HepG2 (cell line): ENCODE data around the gene ITGAX. TPM values are rescaled to one million over a fixed set of nuclear protein-coding genes. Genes with fewer than 3 reads are reported as not detected.

Source experiments
- ATAC-seq: fragments of 200-7000 bp; cut with Tn5 transposase; 3 replicates; pipeline ENCODE4 v1.9.1; 2020; ENCODE audit warnings: mild to moderate bottlenecking, moderate library complexity
- BruUV-seq: library from RNA; stranded (reverse); fragments of 400-500 nt; replicated peaks from 2 replicates; lab custom pipeline; 2021; lab: Mats Ljungman, UMichigan
- CTCF ChIA-PET: fragments of 300-600 bp; formaldehyde crosslinking; extraction: SDS; loops from one replicate; lab custom pipeline; 2021; ENCODE audit warnings: low total read pairs, inconsistent platforms, low intra/inter-chr PET ratio; lab: Yijun Ruan, JAX
- POLR2A ChIA-PET: fragments of 350-600 bp; sonication (Branson Sonifier 250); formaldehyde crosslinking; loops from one replicate; lab custom pipeline; 2020; ENCODE audit warnings: antibody characterized with exemption, inconsistent platforms; lab: Yijun Ruan, JAX
- DNase-seq: peaks from one replicate; pipeline ENCODE4 v3.0.0-alpha.2; 2015; ENCODE audit warnings: low spot score
- FAIRE-seq: peaks from 3 replicates; lab custom pipeline; 2011; peaks lifted over from hg19 to GRCh38; lab: Jason Lieb, UNC
- H2AFZ ChIP-seq: one replicate; pipeline ENCODE4 v1.6.1; 2011; ENCODE audit warnings: low read length, inconsistent platforms
- H3K27ac ChIP-seq: fragments of 300-600 bp; 3 replicates; pipeline ENCODE4 v1.8.0; 2011; ENCODE audit warnings: mixed run types, mild to moderate bottlenecking, mixed read lengths, low read length, inconsistent platforms; ENCODE audit not compliant: insufficient read depth; ENCODE audit errors: extremely low read length
- H3K27me3 ChIP-seq, 2 experiments: fragments of 200-600 bp in 1 of 2; 2 replicates in 1 of 2; 3 replicates in 1 of 2; pipeline versions ENCODE4 v1.6.0 to v1.8.0; 2011; ENCODE audit warnings: low read length in 2 of 2, mild to moderate bottlenecking in 2 of 2, moderate library complexity in 2 of 2, inconsistent platforms in 1 of 2; ENCODE audit not compliant: insufficient read depth in 2 of 2, control insufficient read depth in 1 of 2
- H3K36me3 ChIP-seq, 2 experiments: fragments of 200-600 bp in 1 of 2; replicated peaks in 1 of 2; 2 replicates in 1 of 2; 3 replicates in 1 of 2; pipeline versions ENCODE4 v1.5.1 to v1.8.0; 2011; ENCODE audit warnings: low read length in 2 of 2, inconsistent platforms in 1 of 2; ENCODE audit not compliant: insufficient read depth in 2 of 2, control insufficient read depth in 1 of 2
- H3K4me1 ChIP-seq: 2 replicates; pipeline ENCODE4 v1.5.1; 2012; ENCODE audit warnings: low read length, inconsistent platforms; ENCODE audit not compliant: insufficient read depth
- H3K4me2 ChIP-seq: 2 replicates; pipeline ENCODE4 v1.6.0; 2011; ENCODE audit warnings: low read depth, low read length, inconsistent platforms
- H3K4me3 ChIP-seq, 3 experiments: fragments of 200-600 bp in 1 of 3; sonication (generic), shearing (Covaris generic) in 1 of 3; replicated peaks in 1 of 3; 2 replicates each; pipeline ENCODE4 v1.5.1; 2011 to 2016; ENCODE audit warnings: low read length in 3 of 3, inconsistent platforms in 2 of 3, low read depth in 2 of 3, mild to moderate bottlenecking in 2 of 3, control low read depth in 1 of 3, mixed read lengths in 1 of 3; ENCODE audit not compliant: insufficient read depth in 1 of 3
- H3K79me2 ChIP-seq: one replicate; pipeline ENCODE4 v1.6.1; 2011; ENCODE audit warnings: low read length, inconsistent platforms; ENCODE audit not compliant: insufficient read depth
- H3K9ac ChIP-seq: 2 replicates; pipeline ENCODE4 v1.6.0; 2011; ENCODE audit warnings: mild to moderate bottlenecking, low read depth, low read length, inconsistent platforms; ENCODE audit not compliant: insufficient read depth
- H3K9me3 ChIP-seq: 2 replicates; pipeline ENCODE4 v1.5.1; 2012; ENCODE audit warnings: mild to moderate bottlenecking, low read length
- H4K20me1 ChIP-seq: 2 replicates; pipeline ENCODE4 v1.6.0; 2011; ENCODE audit warnings: inconsistent platforms, mild to moderate bottlenecking, low read length, moderate library complexity; ENCODE audit not compliant: insufficient read depth
- AKNA ChIP-seq: sonication (generic); formaldehyde crosslinking; IDR thresholded peaks from 2 replicates; pipeline ENCODE4 v1.4.0; 2020; ENCODE audit warnings: missing genetic modification reagents, borderline replicate concordance
- ARID3A ChIP-seq: IDR thresholded peaks from 2 replicates; pipeline ENCODE4 v1.6.1; 2012; ENCODE audit warnings: low read depth, low read length, improper control_type of control experiment
- FOXA1 ChIP-seq, 2 experiments: fragments of 450-650 bp in 1 of 2; sonication (generic) in 1 of 2; formaldehyde crosslinking in 1 of 2; IDR thresholded peaks; 2 replicates each; pipeline versions ENCODE4 v1.4.0 to v1.6.1; 2016 to 2020; ENCODE audit warnings: missing genetic modification reagents in 1 of 2
- HCFC1 ChIP-seq: fragments of 150-350 bp; IDR thresholded peaks from 2 replicates; pipeline ENCODE4 v1.6.1; 2014; ENCODE audit warnings: low read depth, low read length
- HNRNPLL ChIP-seq: fragments of 200-400 bp; formaldehyde crosslinking; IDR thresholded peaks from 2 replicates; pipeline ENCODE4 v1.6.1; 2017; ENCODE audit warnings: mild to moderate bottlenecking, low read depth, low read length; ENCODE audit not compliant: poor library complexity, severe bottlenecking
- KDM3A ChIP-seq: IDR thresholded peaks from 2 replicates; pipeline ENCODE4 v1.6.1; 2018; ENCODE audit warnings: low read depth, missing compliant biosample characterization
- NFKBIZ ChIP-seq: IDR thresholded peaks from 2 replicates; pipeline ENCODE4 v1.6.1; 2018; ENCODE audit warnings: missing genetic modification reagents, missing compliant biosample characterization
- PTBP1 ChIP-seq: fragments of 200-400 bp; formaldehyde crosslinking; IDR thresholded peaks from 2 replicates; pipeline ENCODE4 v1.6.1; 2018; ENCODE audit warnings: low read length, low read depth; ENCODE audit not compliant: poor library complexity, severe bottlenecking
- RBM39 ChIP-seq: fragments of 200-400 bp; formaldehyde crosslinking; IDR thresholded peaks from one replicate; pipeline ENCODE4 v1.6.1; 2018; ENCODE audit warnings: antibody characterized with exemption, mild to moderate bottlenecking, low read depth, low read length; ENCODE audit not compliant: poor library complexity, severe bottlenecking
- SAP130 ChIP-seq: IDR thresholded peaks from 2 replicates; pipeline ENCODE4 v1.6.1; 2016; ENCODE audit warnings: low read depth
- TARDBP ChIP-seq: sonication (generic); formaldehyde crosslinking; IDR thresholded peaks from 2 replicates; pipeline ENCODE4 v1.8.0; 2022; ENCODE audit warnings: mild to moderate bottlenecking, missing genetic modification reagents
- ZMYM2 ChIP-seq: sonication (generic); formaldehyde crosslinking; IDR thresholded peaks from 2 replicates; pipeline ENCODE4 v1.8.0; 2022; ENCODE audit warnings: mild to moderate bottlenecking, missing genetic modification reagents
- ZNF207 ChIP-seq: fragments of 450-650 bp; IDR thresholded peaks from 2 replicates; pipeline ENCODE4 v1.6.1; 2016; ENCODE audit warnings: antibody characterized with exemption, borderline replicate concordance
- ZNF615 ChIP-seq: sonication (generic); formaldehyde crosslinking; IDR thresholded peaks from 2 replicates; pipeline ENCODE4 v1.5.0; 2020; ENCODE audit warnings: mild to moderate bottlenecking, missing genetic modification reagents, borderline replicate concordance
- ZNF776 ChIP-seq: sonication (generic); formaldehyde crosslinking; IDR thresholded peaks from 2 replicates; pipeline ENCODE4 v1.4.0; 2020; ENCODE audit warnings: mild to moderate bottlenecking, missing genetic modification reagents
- WGBS: methylation state at CpG from one replicate; pipeline ENCODE4 v1.1.6; 2017; ENCODE audit warnings: low lambda C conversion rate; 5-methylcytosine and 5-hydroxymethylcytosine counted together
- in situ Hi-C: cut with HindIII; loops from 2 replicates; pipeline ENCODE4 v1.10.0; 2017; ENCODE audit warnings: low pct_unique_long_range_greater_than_20kb; ENCODE audit not compliant: extremely low pct_ligation_motif_present
- intact Hi-C: fragments of 100-400 bp; cut with micrococcal nuclease; formaldehyde crosslinking; loops from one replicate; pipeline ENCODE4 v1.10.0; 2022; ENCODE audit not compliant: unreplicated experiment
- polyA plus RNA-seq, 8 experiments: library from polyadenylated mRNA; depleted of rRNA in 3 of 8; stranded (reverse) in 7 of 8; unstranded in 1 of 8; fragments of >200 nt; fragmentation: Illumina TruSeq in 4 of 8; extraction: Trizol in 4 of 8; gene quantifications; 2 replicates each; pipeline versions ENCODE4 v1.2.1 to v1.2.3, GENCODE V29; 2011 to 2016; ENCODE audit warnings: low read depth in 4 of 8, missing spikeins in 1 of 8, mixed read lengths in 1 of 8; ENCODE audit not compliant: insufficient read depth in 1 of 8
- total RNA-seq, 5 experiments: library from RNA; depleted of rRNA; stranded (reverse); fragments of >200 nt; fragmentation: Illumina TruSeq; extraction: Trizol; gene quantifications; 2 replicates each; pipeline ENCODE4 v1.2.3, GENCODE V29; 2016; ENCODE audit warnings: low read depth in 1 of 5

Gene ITGAX
- total and polyA plus RNA-seq, 2 of the 13 experiments (the other 11 are each of a cell fraction or from before 2014, with no cell fraction given), result 0.32 TPM; not detected in 1

- CTCF ChIA-PET, result no interaction called here
- Histone ChIP-seq H3K4me3 (no peak overlapping the region), H3K79me2 (no peaks in the 10 kb centered on the region), H3K9ac (no peak overlapping the region), H3K36me3 (no peaks in the 10 kb centered on the region), H3K4me2 (no peak overlapping the region), H4K20me1 (no peaks in the 10 kb centered on the region), H2AFZ (no peak overlapping the region), H3K27ac (no peak overlapping the region), H3K27me3 (peaks cover 9 to 41% of the 10 kb centered on the region in 2 experiments; a peak in 4 of 5 replicates), H3K4me1 (no peaks in the 10 kb centered on the region), H3K9me3 (no peaks in the 10 kb centered on the region)
- WGBS, result 35% methylated on average over 19 of the region's 19 CpGs
- DNase-seq, result no peak
- POLR2A ChIA-PET, result no interaction called here
- FAIRE-seq, result no peak
- BruUV-seq, result no TSS peak
- in situ Hi-C loops, result no loop called here
- no peak for TF ChIP-seq ZMYM2 (CRISPR knock-in tag)
- TF ChIP-seq SAP130 (CRISPR knock-in tag), result no peak
- TF ChIP-seq TARDBP, result no peak
- TF ChIP-seq PTBP1, result no peak
- no peak for TF ChIP-seq HNRNPLL
- TF ChIP-seq NFKBIZ (CRISPR knock-in tag), result no peak
- TF ChIP-seq ZNF615 (CRISPR knock-in tag), result no peak
- TF ChIP-seq HCFC1, result no peak
- TF ChIP-seq ZNF207, result no peak
- TF ChIP-seq KDM3A (CRISPR knock-in tag), result no peak
- no peak for TF ChIP-seq AKNA
- no peak for TF ChIP-seq ARID3A
- TF ChIP-seq RBM39, result no peak
- no peak for TF ChIP-seq FOXA1 (IDR thresholded peaks at IDR 0.05)
- TF ChIP-seq FOXA1 (CRISPR knock-in tag; IDR thresholded peaks at IDR 0.05), result no peak
- no peak for TF ChIP-seq ZNF776 (CRISPR knock-in tag)
- intact Hi-C loops, result no loop called here
- no peak for ATAC-seq
Measured at GRCh38 chr16:31351246-31351941, 3.6 kb upstream of the ITGAX start.
